Trophoblast cell (in vitro differentiated cells and primary cell): ENCODE data around the gene FAM83F.

Experiments used
- DNase-seq, 2 donors: peaks; one replicate each; pipeline ENCODE4 v3.0.0-alpha.2; 2016
- H2AFZ ChIP-seq: 2 replicates; pipeline ENCODE4 v1.6.1; 2013; ENCODE audit warnings: low read length, moderate library complexity, mild to moderate bottlenecking; ENCODE audit not compliant: insufficient read depth, poor library complexity
- H2AK5ac ChIP-seq: 2 replicates; pipeline ENCODE4 v1.6.1; 2013; ENCODE audit warnings: mild to moderate bottlenecking, low read length
- H2BK120ac ChIP-seq: 2 replicates; pipeline ENCODE4 v1.6.1; 2013; ENCODE audit warnings: low read length, mild to moderate bottlenecking, moderate library complexity; ENCODE audit not compliant: insufficient read depth, poor library complexity
- H2BK12ac ChIP-seq: 2 replicates; pipeline ENCODE4 v1.6.1; 2013; ENCODE audit warnings: mild to moderate bottlenecking, low read length, moderate library complexity
- H2BK5ac ChIP-seq: 2 replicates; pipeline ENCODE4 v1.6.1; 2013; ENCODE audit warnings: low read length, low read depth, moderate library complexity, mild to moderate bottlenecking; ENCODE audit not compliant: poor library complexity
- H3K14ac ChIP-seq: 2 replicates; pipeline ENCODE4 v1.6.1; 2013; ENCODE audit warnings: mild to moderate bottlenecking, low read length
- H3K18ac ChIP-seq: 2 replicates; pipeline ENCODE4 v1.6.1; 2013; ENCODE audit warnings: mild to moderate bottlenecking, low read length
- H3K23ac ChIP-seq: 2 replicates; pipeline ENCODE4 v1.6.1; 2013; ENCODE audit warnings: low read length
- H3K27ac ChIP-seq: 2 replicates; pipeline ENCODE4 v1.5.1; 2013; ENCODE audit warnings: low read depth, mild to moderate bottlenecking, inconsistent platforms, low read length, moderate library complexity
- H3K27me3 ChIP-seq: 2 replicates; pipeline ENCODE4 v1.6.1; 2013; ENCODE audit warnings: inconsistent platforms, mild to moderate bottlenecking, low read length, moderate library complexity; ENCODE audit not compliant: insufficient read depth
- H3K36me3 ChIP-seq, 2 experiments: 1 replicate in 1 of 2; 2 replicates in 1 of 2; pipeline ENCODE4 v1.6.1; 2013; ENCODE audit warnings: low read length in 2 of 2, mild to moderate bottlenecking in 2 of 2, moderate library complexity in 1 of 2; ENCODE audit not compliant: insufficient read depth in 2 of 2, control insufficient read depth in 1 of 2
- H3K4ac ChIP-seq: 2 replicates; pipeline ENCODE4 v1.6.1; 2013; ENCODE audit warnings: low read depth, mild to moderate bottlenecking, low read length, moderate library complexity
- H3K4me1 ChIP-seq, 2 experiments: 1 replicate in 1 of 2; 2 replicates in 1 of 2; pipeline ENCODE4 v1.6.1; 2013; ENCODE audit warnings: low read length in 2 of 2, mild to moderate bottlenecking in 2 of 2, moderate library complexity in 1 of 2; ENCODE audit not compliant: insufficient read depth in 2 of 2, control insufficient read depth in 1 of 2
- H3K4me2 ChIP-seq: 2 replicates; pipeline ENCODE4 v1.6.1; 2013; ENCODE audit warnings: inconsistent platforms, mild to moderate bottlenecking, low read length, moderate library complexity
- H3K4me3 ChIP-seq: 2 replicates; pipeline ENCODE4 v1.5.1; 2013; ENCODE audit warnings: mild to moderate bottlenecking, low read depth, low read length, inconsistent platforms
- H3K79me1 ChIP-seq: one replicate; pipeline ENCODE4 v1.6.1; 2013; ENCODE audit warnings: low read length
- H3K79me2 ChIP-seq: 2 replicates; pipeline ENCODE4 v1.6.1; 2013; ENCODE audit warnings: low read length, mild to moderate bottlenecking; ENCODE audit not compliant: control insufficient read depth, insufficient read depth, poor library complexity
- H3K9ac ChIP-seq: 2 replicates; pipeline ENCODE4 v1.6.1; 2013; ENCODE audit warnings: mild to moderate bottlenecking, low read length
- H3K9me3 ChIP-seq: 2 replicates; pipeline ENCODE4 v1.6.1; 2013; ENCODE audit warnings: low read depth, mild to moderate bottlenecking, control low read depth, inconsistent platforms, low read length; ENCODE audit not compliant: insufficient read depth
- H4K12ac ChIP-seq: 2 replicates; pipeline ENCODE4 v1.6.1; 2013; ENCODE audit warnings: low read depth, mild to moderate bottlenecking, low read length, moderate library complexity
- H4K8ac ChIP-seq: 2 replicates; pipeline ENCODE4 v1.6.1; 2013; ENCODE audit warnings: low read depth, mild to moderate bottlenecking, low read length, moderate library complexity
- H4K91ac ChIP-seq: one replicate; pipeline ENCODE4 v1.6.1; 2013; ENCODE audit warnings: low read depth, mild to moderate bottlenecking, low read length, moderate library complexity
- WGBS: extraction: QIAGEN DNeasy Blood & Tissue Kit; methylation state at CpG from one replicate; pipeline ENCODE4 v1.1.7; 2013; ENCODE audit warnings: missing lambda C conversion rate; ENCODE audit not compliant: insufficient read length, insufficient coverage; ENCODE audit errors: extremely low coverage; 5-methylcytosine and 5-hydroxymethylcytosine counted together

The FAM83F gene

DNA sequence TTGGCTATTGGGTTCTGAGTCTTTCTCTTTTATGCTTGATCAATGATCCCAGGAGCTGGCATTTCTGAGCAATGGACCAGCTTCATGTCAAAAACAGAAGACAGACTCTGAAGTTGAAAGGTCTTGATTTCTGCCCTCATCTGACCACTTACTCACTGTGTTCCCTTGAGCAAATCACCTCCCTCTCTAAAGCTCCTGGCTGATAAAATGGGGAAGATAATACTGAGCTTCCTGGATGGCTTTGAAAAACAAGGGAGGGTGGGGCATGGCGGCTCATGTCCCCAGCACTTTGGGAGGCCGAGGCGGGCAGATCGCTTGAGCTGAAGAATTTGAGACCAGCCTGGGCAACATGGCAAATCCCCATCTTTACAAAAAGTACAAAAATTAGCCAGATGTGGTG lies 6.4 kb downstream of the FAM83F start:
- DNase-seq = no peak
- Histone ChIP-seq H2AK5ac (no peak overlapping the region), H3K9me3 (no peaks in the 10 kb centered on the region), H3K79me2 (no peaks in the 10 kb centered on the region), H3K27ac (no peak overlapping the region), H3K4me2 (no peak overlapping the region), H4K8ac (no peak overlapping the region), H3K18ac (no peak overlapping the region), H3K79me1 (no peaks in the 10 kb centered on the region), H3K9ac (no peak overlapping the region), H3K27me3 (no peaks in the 10 kb centered on the region), H3K23ac (no peak overlapping the region), H4K12ac (no peak overlapping the region), H4K91ac (no peak overlapping the region), H3K36me3 (no peaks in the 10 kb centered on the region), H3K4ac (no peak overlapping the region), H3K4me3 (no peak overlapping the region), H2BK12ac (no peak overlapping the region), H2BK120ac (no peak overlapping the region), H2BK5ac (no peak overlapping the region), H2AFZ (no peak overlapping the region), H3K14ac (no peak overlapping the region), H3K4me1 (peaks cover 27 to 32% of the 10 kb centered on the region in 2 experiments)
- no CpG with 5 or more reads among the region's 4 CpGs for WGBS

DNA sequence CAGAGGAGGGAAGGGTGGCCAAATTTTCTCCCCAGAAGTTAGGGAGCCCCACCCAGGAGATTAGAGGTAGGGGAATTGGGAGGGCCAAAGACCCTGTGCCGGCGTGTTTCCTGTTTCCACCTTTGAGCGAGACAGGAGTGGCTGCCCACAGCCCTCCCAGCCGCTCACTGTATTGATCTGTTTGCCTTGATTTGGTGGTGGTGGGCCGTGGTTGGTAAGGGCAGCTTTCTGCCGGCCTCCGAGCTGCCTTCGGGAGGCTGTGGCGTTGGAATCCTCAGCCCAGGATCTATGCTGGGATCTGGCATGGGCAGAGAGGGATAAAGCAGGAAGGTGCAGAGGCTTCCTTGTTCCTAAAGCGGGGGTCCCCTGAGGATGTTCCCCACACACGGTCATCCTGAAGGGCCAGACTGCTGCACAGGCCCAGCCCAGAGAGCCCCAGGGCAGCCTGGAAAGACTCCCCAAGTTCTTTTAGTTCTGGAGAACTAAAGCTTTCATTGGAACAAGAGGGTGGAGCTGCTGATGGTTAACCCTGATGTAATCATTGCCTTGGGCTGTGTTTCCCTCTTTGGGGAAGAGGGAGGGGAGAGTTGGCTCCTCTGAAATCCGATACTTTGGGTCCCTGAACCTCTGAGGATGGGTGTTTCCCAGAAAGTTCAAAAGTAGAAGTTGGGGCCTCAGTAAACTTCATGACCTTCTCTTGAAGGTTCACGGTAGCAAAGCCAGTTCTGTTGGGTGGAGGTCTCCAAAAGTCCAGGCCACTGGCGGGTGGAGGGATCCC lies 7.2 kb downstream of the FAM83F start:
- Histone ChIP-seq H4K91ac (no peak overlapping the region), H2BK120ac (no peak overlapping the region), H3K18ac (no peak overlapping the region), H3K27me3 (no peaks in the 10 kb centered on the region), H2BK5ac (no peak overlapping the region), H2BK12ac (no peak overlapping the region), H4K8ac (no peak overlapping the region), H3K4me2 (no peak overlapping the region), H3K4ac (no peak overlapping the region), H3K23ac (no peak overlapping the region), H3K4me1 (peaks cover 27 to 32% of the 10 kb centered on the region in 2 experiments), H3K27ac (no peak overlapping the region), H3K14ac (no peak overlapping the region), H2AK5ac (no peak overlapping the region), H3K4me3 (no peak overlapping the region), H3K79me2 (no peaks in the 10 kb centered on the region), H2AFZ (no peak overlapping the region), H3K9ac (no peak overlapping the region), H4K12ac (no peak overlapping the region), H3K79me1 (no peaks in the 10 kb centered on the region), H3K9me3 (no peaks in the 10 kb centered on the region), H3K36me3 (no peaks in the 10 kb centered on the region)
- no peak for DNase-seq
- no CpG with 5 or more reads among the region's 14 CpGs for WGBS

DNA sequence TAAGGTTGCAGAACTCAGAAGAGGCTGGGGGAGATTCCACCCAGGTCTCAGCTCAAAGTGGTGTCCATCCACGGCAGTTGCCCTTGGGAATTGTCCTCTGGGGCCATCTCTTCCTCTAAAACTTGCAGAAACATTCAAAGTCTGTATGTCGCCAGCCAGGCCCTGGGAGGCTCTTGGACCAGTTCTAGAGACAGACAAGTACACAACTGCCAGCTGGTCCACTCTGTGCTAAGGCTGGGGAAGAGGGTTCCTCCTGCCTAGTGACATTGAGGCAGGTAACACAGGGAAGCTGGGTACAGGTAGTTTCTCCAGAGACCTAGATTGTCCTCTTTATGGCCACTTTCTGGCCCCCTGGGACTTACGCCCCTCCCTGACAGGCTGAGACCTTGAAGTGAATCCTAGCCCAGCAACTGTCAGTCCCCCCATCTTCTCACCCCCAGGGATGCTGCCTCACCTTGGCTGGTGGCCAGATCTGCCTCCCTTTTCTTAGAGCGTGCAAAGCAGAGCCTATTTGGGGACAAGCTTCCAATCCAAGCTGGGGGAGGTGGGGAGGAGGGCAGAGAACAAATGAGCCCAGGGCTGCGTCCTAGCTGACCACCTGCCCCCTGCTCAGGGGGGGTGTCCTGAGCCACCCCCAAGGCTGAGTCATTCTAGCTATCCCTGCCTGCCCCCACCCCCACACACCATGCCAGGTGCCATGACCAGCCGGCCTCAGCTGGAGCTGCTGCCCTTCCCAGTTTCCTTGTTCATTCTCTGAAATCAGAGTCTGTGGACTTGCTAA lies 8.4 kb downstream of the FAM83F start:
- Histone ChIP-seq H2BK120ac (no peak overlapping the region), H4K12ac (no peak overlapping the region), H4K8ac (no peak overlapping the region), H3K27ac (no peak overlapping the region), H3K9ac (no peak overlapping the region), H2AK5ac (no peak overlapping the region), H3K4ac (no peak overlapping the region), H3K14ac (no peak overlapping the region), H3K79me1 (no peaks in the 10 kb centered on the region), H4K91ac (no peak overlapping the region), H3K4me3 (no peak overlapping the region), H3K9me3 (no peaks in the 10 kb centered on the region), H2AFZ (no peak overlapping the region), H3K36me3 (no peaks in the 10 kb centered on the region), H2BK12ac (no peak overlapping the region), H2BK5ac (no peak overlapping the region), H3K4me1 (peaks cover 20 to 25% of the 10 kb centered on the region in 2 experiments), H3K18ac (no peak overlapping the region), H3K27me3 (no peaks in the 10 kb centered on the region), H3K23ac (no peak overlapping the region), H3K79me2 (no peaks in the 10 kb centered on the region), H3K4me2 (no peak overlapping the region)
- no peak for DNase-seq
- no CpG with 5 or more reads among the region's 6 CpGs for WGBS

DNA sequence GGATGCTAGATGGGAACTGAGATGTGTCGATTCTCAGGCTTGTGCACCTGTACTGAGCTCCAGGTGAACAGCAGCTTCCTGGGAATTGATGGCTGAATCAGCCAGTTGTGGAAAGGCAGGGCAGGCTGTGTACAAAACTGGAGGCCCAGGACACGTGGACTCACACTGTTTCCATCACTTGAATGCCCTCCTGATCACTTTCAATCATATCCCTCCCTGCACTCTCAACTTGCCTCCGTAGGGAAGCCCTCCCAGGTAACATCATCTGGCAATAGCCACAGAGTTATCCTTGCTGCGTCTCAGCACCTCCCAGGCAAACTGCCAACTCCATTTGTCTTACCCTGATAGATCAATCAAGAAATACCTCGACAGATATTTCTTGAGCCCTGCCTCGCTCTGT lies 10.1 kb downstream of the FAM83F start:
- Histone ChIP-seq H3K4ac (no peak overlapping the region), H4K12ac (no peak overlapping the region), H3K14ac (no peak overlapping the region), H3K9ac (no peak overlapping the region), H3K27me3 (no peaks in the 10 kb centered on the region), H3K4me3 (no peak overlapping the region), H3K36me3 (no peaks in the 10 kb centered on the region), H2BK5ac (no peak overlapping the region), H3K23ac (no peak overlapping the region), H4K91ac (no peak overlapping the region), H3K4me2 (no peak overlapping the region), H3K18ac (no peak overlapping the region), H3K9me3 (no peaks in the 10 kb centered on the region), H2BK12ac (no peak overlapping the region), H3K79me2 (no peaks in the 10 kb centered on the region), H2BK120ac (no peak overlapping the region), H2AK5ac (no peak overlapping the region), H2AFZ (no peak overlapping the region), H3K27ac (no peak overlapping the region), H3K4me1 (peaks cover 5 to 9% of the 10 kb centered on the region in 2 experiments), H4K8ac (no peak overlapping the region), H3K79me1 (no peaks in the 10 kb centered on the region)
- DNase-seq = no peak
- no CpG with 5 or more reads among the region's 6 CpGs for WGBS
